K562 (cell line): Measurements from ENCODE around the gene LTBP2. TPM values are rescaled to one million over a fixed set of nuclear protein-coding genes. Genes with fewer than 3 reads are reported as not detected.
A peak's percentile ranks its signal among the peaks of the same experiment; 100 is the strongest.
"Not testable (repeated sequence)": the region's sequence is repeated elsewhere in the genome, so short reads cannot be mapped to it uniquely, and the experiment has no call there.

ENCODE experiments used
- ATAC-seq: fragments of 200-7000 bp; cut with Tn5 transposase; 3 replicates; pipeline ENCODE4 v1.9.1; 2020; ENCODE audit warnings: moderate library complexity
- BruUV-seq: library from RNA; stranded (reverse); fragments of 400-500 nt; replicated peaks from 2 replicates; lab custom pipeline; 2021; lab: Mats Ljungman, UMichigan
- CTCF ChIA-PET: fragments of 300-600 bp; formaldehyde crosslinking; extraction: SDS; loops from one replicate; lab custom pipeline; 2021; ENCODE audit warnings: low intra/inter-chr PET ratio; lab: Yijun Ruan, JAX
- POLR2A ChIA-PET: fragments of 300-600, 350-650 bp; sonication (Branson Sonifier 250); formaldehyde crosslinking; extraction: SDS; loops from one replicate; lab custom pipeline; 2021; ENCODE audit warnings: antibody characterized with exemption, inconsistent platforms; lab: Yijun Ruan, JAX
- DNase-seq, 4 experiments: peaks; one replicate each; pipeline versions ENCODE4 v3.0.0 to v3.0.0-alpha.2; 2011 to 2018; ENCODE audit warnings: low spot score in 3 of 4, mixed read lengths in 3 of 4; ENCODE audit errors: extremely low read depth in 1 of 4
- FAIRE-seq: peaks from 2 replicates; lab custom pipeline; 2011; peaks lifted over from hg19 to GRCh38; lab: Jason Lieb, UNC
- H2AFZ ChIP-seq: 2 replicates; pipeline ENCODE4 v1.6.0; 2011; ENCODE audit warnings: low read depth, low read length, control low read depth, inconsistent platforms
- H3K27ac ChIP-seq: fragments of 200-600 bp; 3 replicates; pipeline ENCODE4 v1.8.0; 2011; ENCODE audit warnings: low read depth, mild to moderate bottlenecking, control low read depth, inconsistent platforms, low read length, moderate library complexity, mixed read lengths; ENCODE audit errors: extremely low read depth
- H3K27me3 ChIP-seq, 2 experiments: fragments of 300-600 bp in 1 of 2; 2 replicates in 1 of 2; 3 replicates in 1 of 2; pipeline versions ENCODE4 v1.6.0 to v1.8.0; 2011; ENCODE audit warnings: inconsistent platforms in 2 of 2, low read length in 2 of 2, mild to moderate bottlenecking in 1 of 2, mixed read lengths in 1 of 2, moderate library complexity in 1 of 2; ENCODE audit not compliant: control insufficient read depth in 2 of 2, insufficient read depth in 2 of 2
- H3K36me3 ChIP-seq: fragments of 300-600 bp; 3 replicates; pipeline ENCODE4 v1.8.0; 2011; ENCODE audit warnings: mild to moderate bottlenecking, low read length, inconsistent platforms; ENCODE audit not compliant: control insufficient read depth, insufficient read depth
- H3K4me1 ChIP-seq, 2 experiments: fragments of 200-600 bp in 1 of 2; replicated peaks in 1 of 2; 2 replicates in 1 of 2; 3 replicates in 1 of 2; pipeline versions ENCODE4 v1.5.1 to v1.8.0; 2011; ENCODE audit warnings: inconsistent platforms in 2 of 2, low read length in 2 of 2, mild to moderate bottlenecking in 1 of 2, mixed read lengths in 1 of 2, moderate library complexity in 1 of 2; ENCODE audit not compliant: control insufficient read depth in 2 of 2, insufficient read depth in 2 of 2
- H3K4me2 ChIP-seq: 2 replicates; pipeline ENCODE4 v1.6.1; 2011; ENCODE audit warnings: low read length, control low read depth, inconsistent platforms, mixed read lengths; ENCODE audit not compliant: insufficient read depth
- H3K4me3 ChIP-seq: fragments of 200-600 bp; sonication (generic), shearing (Covaris generic); 2 replicates; pipeline ENCODE4 v1.5.1; 2016; ENCODE audit warnings: control low read depth, inconsistent platforms
- H3K79me2 ChIP-seq: fragments of 200-600 bp; 3 replicates; pipeline ENCODE4 v1.8.0; 2011; ENCODE audit warnings: low read length, inconsistent platforms; ENCODE audit not compliant: control insufficient read depth, insufficient read depth
- H3K9ac ChIP-seq, 2 experiments: 2 replicates each; pipeline versions ENCODE4 v1.6.0 to v1.6.1; 2011; ENCODE audit warnings: low read depth in 2 of 2, low read length in 2 of 2, control low read depth in 1 of 2, inconsistent platforms in 1 of 2, mild to moderate bottlenecking in 1 of 2, mixed read lengths in 1 of 2; ENCODE audit not compliant: insufficient read depth in 1 of 2
- H3K9me1 ChIP-seq: one replicate; pipeline ENCODE4 v1.6.0; 2011; ENCODE audit warnings: inconsistent platforms, mild to moderate bottlenecking, low read length, moderate library complexity; ENCODE audit not compliant: control insufficient read depth, insufficient read depth
- H3K9me3 ChIP-seq: replicated peaks from 2 replicates; pipeline ENCODE4 v1.5.1; 2011; ENCODE audit warnings: low read depth, low read length, inconsistent platforms; ENCODE audit not compliant: control insufficient read depth, insufficient read depth
- H4K20me1 ChIP-seq: replicated peaks from 2 replicates; pipeline ENCODE4 v1.6.1; 2011; ENCODE audit warnings: low read length, inconsistent platforms, mixed read lengths; ENCODE audit not compliant: control insufficient read depth, insufficient read depth
- DDX20 ChIP-seq: fragments of 450-650 bp; IDR thresholded peaks from 2 replicates; pipeline ENCODE4 v1.6.1; 2016; ENCODE audit warnings: missing genetic modification characterization, low read depth, mild to moderate bottlenecking, missing compliant biosample characterization, moderate library complexity
- ETV5 ChIP-seq: sonication (generic); formaldehyde crosslinking; IDR thresholded peaks from 2 replicates; pipeline ENCODE4 v1.4.0; 2020; ENCODE audit warnings: low read depth, mild to moderate bottlenecking, missing genetic modification reagents
- HMGXB4 ChIP-seq: sonication (generic); formaldehyde crosslinking; IDR thresholded peaks from 2 replicates; pipeline ENCODE4 v1.8.1; 2023; ENCODE audit warnings: mild to moderate bottlenecking, missing genetic modification reagents
- NFIC ChIP-seq: fragments of 450-650 bp; IDR thresholded peaks from 2 replicates; pipeline ENCODE4 v1.6.1; 2017; ENCODE audit warnings: mild to moderate bottlenecking, inconsistent platforms
- SMAD1 ChIP-seq: fragments of 150-350 bp; IDR thresholded peaks from 2 replicates; pipeline ENCODE4 v1.6.1; 2014; ENCODE audit warnings: low read length, low read depth; ENCODE audit not compliant: partially characterized antibody
- THAP7 ChIP-seq: fragments of 250-450 bp; sonication (Bioruptor Pico); IDR thresholded peaks from 2 replicates; pipeline ENCODE4 v1.5.0; 2021
- WGBS: fragments of 100-300 bp; shearing (Covaris generic); methylation state at CpG from one replicate; pipeline ENCODE4 v1.1.6; 2016; ENCODE audit warnings: low coverage, mixed read lengths; ENCODE audit not compliant: insufficient coverage; ENCODE audit errors: missing lambda C conversion rate; 5-methylcytosine and 5-hydroxymethylcytosine counted together
- in situ Hi-C: fragments of 300-500 bp; cut with MboI; formaldehyde crosslinking; loops from 4 replicates; pipeline ENCODE4 v1.15.0; 2018; ENCODE audit warnings: inconsistent platforms, mixed read lengths
- intact Hi-C: fragments of 100-400 bp; cut with micrococcal nuclease; formaldehyde crosslinking; loops from 2 replicates; pipeline ENCODE4 v1.14.2; 2022
- polyA plus RNA-seq, 8 experiments: library from polyadenylated mRNA; depleted of rRNA in 4 of 8; stranded (reverse) in 5 of 8; unstranded in 3 of 8; fragments of >200 nt; fragmentation: Nextera tagmentation in 2 of 8; fragmentation: Illumina TruSeq in 1 of 8; extraction: Ambion mirVana in 2 of 8; extraction: Trizol in 1 of 8; gene quantifications; 2 replicates each; pipeline versions ENCODE4 v1.2.1 to v1.2.3, GENCODE V29; 2011 to 2014; ENCODE audit warnings: inconsistent platforms in 1 of 8, missing spikeins in 1 of 8
- total RNA-seq, 7 experiments: library from RNA; depleted of rRNA in 6 of 7; stranded (reverse); fragments of >200 nt in 6 of 7; fragmentation: Illumina TruSeq in 2 of 7; extraction: Trizol in 2 of 7; gene quantifications; 2 replicates each; pipeline versions ENCODE4 v1.2.1 to v1.2.3, GENCODE V29; 2011 to 2021; ENCODE audit warnings: low replicate concordance in 1 of 7

Gene LTBP2
- total and polyA plus RNA-seq, 9 of the 15 experiments (the other 6 are each of a cell fraction or from before 2014, with no cell fraction given), result under 0.01 to 0.18 (median 0.03) TPM; not detected in 3

DNA sequence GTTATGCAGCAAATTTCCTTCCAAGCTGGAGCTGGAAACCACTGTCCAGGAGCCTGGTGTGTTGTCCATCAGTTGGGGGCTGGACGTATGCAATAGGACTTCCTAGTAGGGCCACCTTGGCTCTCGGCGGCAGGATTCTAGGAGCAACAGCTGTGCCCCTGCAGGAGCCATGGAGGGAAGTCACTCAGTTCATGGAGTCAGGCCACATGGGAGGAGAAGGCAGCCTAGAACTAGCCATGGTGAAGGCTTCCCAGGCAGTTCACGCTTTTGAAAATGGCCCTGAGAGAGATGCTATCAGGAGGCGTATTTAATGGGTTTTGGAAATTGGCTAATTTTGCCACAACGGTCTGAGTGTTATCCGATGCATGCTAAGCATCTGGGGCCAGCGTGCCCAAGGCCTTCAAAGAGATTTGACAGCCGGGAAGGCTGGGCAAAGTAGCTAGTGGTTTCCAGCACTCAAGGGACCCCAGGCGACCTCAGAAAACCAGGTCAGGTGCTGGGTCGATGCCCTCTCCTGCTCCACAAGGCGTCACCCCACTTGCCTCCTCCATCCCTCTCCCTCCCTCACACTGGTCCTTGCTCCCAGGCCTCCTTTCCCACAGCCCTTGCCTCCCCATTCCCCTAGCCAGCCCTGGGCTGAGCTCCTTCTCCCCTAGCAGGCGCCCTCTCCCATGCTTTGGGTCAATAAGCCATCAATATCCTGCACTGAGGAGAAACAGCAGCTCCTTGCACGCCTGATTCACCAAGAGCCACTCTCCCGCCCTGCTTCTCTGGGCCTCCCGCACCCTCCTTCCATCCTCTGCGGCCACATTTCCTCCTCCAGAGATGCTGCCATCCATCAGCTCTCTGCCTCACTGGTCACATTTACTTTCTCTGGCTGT lies 155.1 kb downstream of the LTBP2 start (continued):
- no peak for TF ChIP-seq HMGXB4
- no peak for TF ChIP-seq SMAD1
- TF ChIP-seq DDX20, result no peak
- TF ChIP-seq ETV5, result no peak
- TF ChIP-seq THAP7 (CRISPR knock-in tag), result no peak

DNA sequence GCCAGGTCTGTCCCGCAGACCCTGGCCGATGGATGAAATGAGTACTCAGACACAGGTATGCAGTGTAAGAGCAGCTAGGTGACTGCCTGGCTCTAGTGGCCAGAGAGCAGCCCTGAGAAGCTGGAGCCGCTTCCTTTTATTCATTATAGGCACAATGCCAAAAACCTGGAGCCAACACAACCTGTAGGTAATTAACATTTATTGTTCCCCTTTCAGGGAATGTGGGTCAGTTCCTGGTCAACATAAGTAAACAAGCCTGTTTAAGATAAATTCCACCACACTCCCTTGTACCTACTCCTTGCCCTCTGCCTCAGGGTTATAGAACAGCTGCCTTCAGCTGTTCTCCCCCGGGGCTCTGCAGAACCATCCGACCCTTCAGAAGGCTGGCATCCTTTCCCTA lies 157.6 kb downstream of the LTBP2 start:
- ATAC-seq, result not testable (repeated sequence)

More for the DNA sequence above, 157.6 kb downstream of the LTBP2 start:
- H3K4me1 ChIP-seq, H3K4me3 ChIP-seq, intact Hi-C loops, H3K9ac ChIP-seq, H4K20me1 ChIP-seq, H3K79me2 ChIP-seq, BruUV-seq, H3K9me1 ChIP-seq, H3K27ac ChIP-seq, in situ Hi-C loops, H3K4me2 ChIP-seq, FAIRE-seq, H3K9me3 ChIP-seq, H2AFZ ChIP-seq, DNase-seq, H3K36me3 ChIP-seq, CTCF ChIA-PET: not testable (repeated sequence)
- POLR2A ChIA-PET, result interaction anchor here (0.5 kb wide), 1 partner anchor 37 kb away, joined by 3 read pairs; no protein-coding TSS in a partner anchor
- TF ChIP-seq NFIC, result peak; percentile 36; the same call in 1 of the 2 replicates
- H3K27me3 ChIP-seq, result peaks cover 3 to 32% of the 10 kb centered on the region in 2 experiments; a peak in 3 of 5 replicates
- WGBS, result 0% methylated on average over 5 of the region's 5 CpGs

Other genes starting within 250 kb of the LTBP2 start
- not detected in 2 replicates for gene SYNDIG1L, start 186.0 kb downstream of the LTBP2 start, total RNA-seq (2014; rRNA removed)
- gene SYNDIG1L, start 186.0 kb downstream of the LTBP2 start, total RNA-seq (2014; rRNA removed; fragmentation: Illumina TruSeq; extraction: Trizol), result not detected in 2 replicates
- not detected in 2 replicates for gene SYNDIG1L, start 186.0 kb downstream of the LTBP2 start, total RNA-seq (2015; rRNA removed; fragmentation: Illumina TruSeq; extraction: Trizol)
- gene SYNDIG1L, start 186.0 kb downstream of the LTBP2 start, total RNA-seq (2021), result not detected in 2 replicates
- not detected in 2 replicates for gene SYNDIG1L, start 186.0 kb downstream of the LTBP2 start, polyA plus RNA-seq (2011; rRNA removed)
- gene SYNDIG1L, start 186.0 kb downstream of the LTBP2 start, polyA plus RNA-seq (2014; fragmentation: Illumina TruSeq; extraction: Trizol), result not detected in 2 replicates
- not detected for gene SYNDIG1L, start 186.0 kb downstream of the LTBP2 start, polyA plus RNA-seq (2014; fragmentation: Nextera tagmentation; extraction: Ambion mirVana)
- not detected in 2 replicates for gene SYNDIG1L, start 186.0 kb downstream of the LTBP2 start, polyA plus RNA-seq (2014; rRNA removed)
- gene NPC2, start 118.9 kb downstream of the LTBP2 start, total RNA-seq (2014; rRNA removed), result 29.1 and 32.6 TPM in 2 replicates
- gene NPC2, start 118.9 kb downstream of the LTBP2 start, total RNA-seq (2014; rRNA removed; fragmentation: Illumina TruSeq; extraction: Trizol), result 15.6 and 17.9 TPM in 2 replicates
- gene NPC2, start 118.9 kb downstream of the LTBP2 start, total RNA-seq (2015; rRNA removed; fragmentation: Illumina TruSeq; extraction: Trizol), result 66.4 and 74.1 TPM in 2 replicates
- 18.6 and 19.5 TPM in 2 replicates for gene NPC2, start 118.9 kb downstream of the LTBP2 start, total RNA-seq (2021)
- gene NPC2, start 118.9 kb downstream of the LTBP2 start, polyA plus RNA-seq (2011; rRNA removed), result 16.6 and 30.6 TPM in 2 replicates
- gene NPC2, start 118.9 kb downstream of the LTBP2 start, polyA plus RNA-seq (2014; fragmentation: Illumina TruSeq; extraction: Trizol), result 30.8 and 35.9 TPM in 2 replicates
- 10 to 100 TPM; 40.7 to 62.5 TPM for gene NPC2, start 118.9 kb downstream of the LTBP2 start, polyA plus RNA-seq (2014; fragmentation: Nextera tagmentation; extraction: Ambion mirVana)
- gene NPC2, start 118.9 kb downstream of the LTBP2 start, polyA plus RNA-seq (2014; rRNA removed), result 33.2 and 34.5 TPM in 2 replicates
- gene ISCA2, start 118.5 kb downstream of the LTBP2 start, total RNA-seq (2014; rRNA removed), result 18.1 and 19.2 TPM in 2 replicates
- 13.8 and 17.8 TPM in 2 replicates for gene ISCA2, start 118.5 kb downstream of the LTBP2 start, total RNA-seq (2014; rRNA removed; fragmentation: Illumina TruSeq; extraction: Trizol)
- gene ISCA2, start 118.5 kb downstream of the LTBP2 start, total RNA-seq (2015; rRNA removed; fragmentation: Illumina TruSeq; extraction: Trizol), result 12.8 and 13.6 TPM in 2 replicates
- 20.3 and 21.1 TPM in 2 replicates for gene ISCA2, start 118.5 kb downstream of the LTBP2 start, total RNA-seq (2021)
- gene ISCA2, start 118.5 kb downstream of the LTBP2 start, polyA plus RNA-seq (2011; rRNA removed), result 27.0 and 36.7 TPM in 2 replicates
- gene ISCA2, start 118.5 kb downstream of the LTBP2 start, polyA plus RNA-seq (2014; fragmentation: Illumina TruSeq; extraction: Trizol), result 20.9 and 22.1 TPM in 2 replicates
- 1 to 10 TPM; 5.0 to 9.9 TPM for gene ISCA2, start 118.5 kb downstream of the LTBP2 start, polyA plus RNA-seq (2014; fragmentation: Nextera tagmentation; extraction: Ambion mirVana)
- gene ISCA2, start 118.5 kb downstream of the LTBP2 start, polyA plus RNA-seq (2014; rRNA removed), result 30.7 and 31.7 TPM in 2 replicates
- gene AREL1, start 100.8 kb upstream of the LTBP2 start, total RNA-seq (2014; rRNA removed), result 12.6 and 17.8 TPM in 2 replicates
- 16.3 and 16.6 TPM in 2 replicates for gene AREL1, start 100.8 kb upstream of the LTBP2 start, total RNA-seq (2014; rRNA removed; fragmentation: Illumina TruSeq; extraction: Trizol)
- 16.7 and 17.5 TPM in 2 replicates for gene AREL1, start 100.8 kb upstream of the LTBP2 start, total RNA-seq (2015; rRNA removed; fragmentation: Illumina TruSeq; extraction: Trizol)
- gene AREL1, start 100.8 kb upstream of the LTBP2 start, total RNA-seq (2021), result 24.3 and 24.8 TPM in 2 replicates
- 24.0 and 25.7 TPM in 2 replicates for gene AREL1, start 100.8 kb upstream of the LTBP2 start, polyA plus RNA-seq (2011; rRNA removed)
- 17.5 and 21.4 TPM in 2 replicates for gene AREL1, start 100.8 kb upstream of the LTBP2 start, polyA plus RNA-seq (2014; fragmentation: Illumina TruSeq; extraction: Trizol)
- 1 to 10 TPM; 6.0 to 7.6 TPM for gene AREL1, start 100.8 kb upstream of the LTBP2 start, polyA plus RNA-seq (2014; fragmentation: Nextera tagmentation; extraction: Ambion mirVana)
- 13.1 and 16.5 TPM in 2 replicates for gene AREL1, start 100.8 kb upstream of the LTBP2 start, polyA plus RNA-seq (2014; rRNA removed)
- 23.4 and 25.0 TPM in 2 replicates for gene FCF1, start 100.9 kb upstream of the LTBP2 start, total RNA-seq (2014; rRNA removed)
- gene FCF1, start 100.9 kb upstream of the LTBP2 start, total RNA-seq (2014; rRNA removed; fragmentation: Illumina TruSeq; extraction: Trizol), result 53.7 and 67.3 TPM in 2 replicates
- 40.0 and 40.4 TPM in 2 replicates for gene FCF1, start 100.9 kb upstream of the LTBP2 start, total RNA-seq (2015; rRNA removed; fragmentation: Illumina TruSeq; extraction: Trizol)
- 43.3 and 46.1 TPM in 2 replicates for gene FCF1, start 100.9 kb upstream of the LTBP2 start, total RNA-seq (2021)
- 55.6 and 75.1 TPM in 2 replicates for gene FCF1, start 100.9 kb upstream of the LTBP2 start, polyA plus RNA-seq (2011; rRNA removed)
- gene FCF1, start 100.9 kb upstream of the LTBP2 start, polyA plus RNA-seq (2014; fragmentation: Illumina TruSeq; extraction: Trizol), result 91.9 and 98.3 TPM in 2 replicates
- 10 to 100 TPM in 1 of 2 experiments, 1 to 10 TPM in 1; 6.8 to 18.6 TPM for gene FCF1, start 100.9 kb upstream of the LTBP2 start, polyA plus RNA-seq (2014; fragmentation: Nextera tagmentation; extraction: Ambion mirVana)
- 38.3 and 40.9 TPM in 2 replicates for gene FCF1, start 100.9 kb upstream of the LTBP2 start, polyA plus RNA-seq (2014; rRNA removed)
- 9.1 and 10.3 TPM in 2 replicates for gene YLPM1, start 151.1 kb upstream of the LTBP2 start, total RNA-seq (2014; rRNA removed)
- gene YLPM1, start 151.1 kb upstream of the LTBP2 start, total RNA-seq (2014; rRNA removed; fragmentation: Illumina TruSeq; extraction: Trizol), result 15.1 and 17.1 TPM in 2 replicates
- gene YLPM1, start 151.1 kb upstream of the LTBP2 start, total RNA-seq (2015; rRNA removed; fragmentation: Illumina TruSeq; extraction: Trizol), result 14.9 and 15.9 TPM in 2 replicates
- 28.8 and 32.6 TPM in 2 replicates for gene YLPM1, start 151.1 kb upstream of the LTBP2 start, total RNA-seq (2021)
- gene YLPM1, start 151.1 kb upstream of the LTBP2 start, polyA plus RNA-seq (2011; rRNA removed), result 7.2 and 7.8 TPM in 2 replicates
- 29.9 and 32.7 TPM in 2 replicates for gene YLPM1, start 151.1 kb upstream of the LTBP2 start, polyA plus RNA-seq (2014; fragmentation: Illumina TruSeq; extraction: Trizol)
- gene YLPM1, start 151.1 kb upstream of the LTBP2 start, polyA plus RNA-seq (2014; fragmentation: Nextera tagmentation; extraction: Ambion mirVana), result 1 to 10 TPM; 7.3 to 8.6 TPM
- 13.9 and 14.6 TPM in 2 replicates for gene YLPM1, start 151.1 kb upstream of the LTBP2 start, polyA plus RNA-seq (2014; rRNA removed)